Pulmonary artery endothelial cell (primary cell): ENCODE results near the gene MYMK. TPM values are rescaled to one million over a fixed set of nuclear protein-coding genes. Genes with fewer than 3 reads are reported as not detected.
"Not testable (repeated sequence)": the region's sequence is repeated elsewhere in the genome, so short reads cannot be mapped to it uniquely, and the experiment has no call there.

Experiments used
- DNase-seq: peaks from one replicate; pipeline ENCODE4 v3.0.0-alpha.2; 2011; ENCODE audit warnings: low read depth, low spot score
- total RNA-seq: library from RNA; depleted of rRNA; stranded (reverse); fragments of >200 nt; gene quantifications from 2 replicates; pipeline ENCODE4 v1.2.3, GENCODE V29; 2014

MYMK gene
- total RNA-seq = not detected in 2 replicates

DNA sequence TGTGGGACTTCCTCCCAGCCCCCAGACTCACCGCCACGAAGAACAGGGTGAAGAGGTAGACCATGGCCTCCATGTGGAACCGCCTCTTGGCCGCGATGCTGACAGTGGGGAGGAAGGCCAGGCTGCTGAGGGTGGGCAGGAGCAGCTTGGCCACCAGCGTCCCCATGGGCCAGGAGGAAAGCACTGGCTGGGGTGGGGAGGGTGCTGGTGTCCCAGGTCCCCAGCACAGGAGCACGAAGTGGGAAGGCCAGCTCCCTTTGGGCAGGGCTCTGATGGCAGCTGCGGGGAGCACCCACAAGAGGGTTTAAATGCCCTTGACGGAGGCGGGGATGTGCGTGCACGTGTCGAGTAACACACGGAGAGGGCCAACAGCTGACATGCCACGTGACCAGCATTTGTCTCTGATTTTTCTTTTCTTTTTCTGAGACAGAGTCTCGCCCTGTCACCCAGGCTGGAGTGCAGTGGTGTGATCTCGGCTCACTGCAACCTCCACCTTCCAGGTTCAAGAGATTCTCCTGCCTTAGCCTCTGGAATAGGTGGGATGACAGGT is at the start of gene MYMK:
Gene MYMK (minus strand): TSS at position 281 of the 550 bp plus-strand sequence. CDS start 115 bp downstream, at position 166.
- no peak for DNase-seq

- no peak for DNase-seq
Measured at GRCh38 chr9:133573791-133574515, 49.2 kb upstream of the MYMK start.

- DNase-seq = no peak
Measured at GRCh38 chr9:133572821-133573361, 48.1 kb upstream of the MYMK start.

GRCh38 chr9:133571896-133572595 is 47.3 kb upstream of the MYMK start:
- no peak for DNase-seq

DNA sequence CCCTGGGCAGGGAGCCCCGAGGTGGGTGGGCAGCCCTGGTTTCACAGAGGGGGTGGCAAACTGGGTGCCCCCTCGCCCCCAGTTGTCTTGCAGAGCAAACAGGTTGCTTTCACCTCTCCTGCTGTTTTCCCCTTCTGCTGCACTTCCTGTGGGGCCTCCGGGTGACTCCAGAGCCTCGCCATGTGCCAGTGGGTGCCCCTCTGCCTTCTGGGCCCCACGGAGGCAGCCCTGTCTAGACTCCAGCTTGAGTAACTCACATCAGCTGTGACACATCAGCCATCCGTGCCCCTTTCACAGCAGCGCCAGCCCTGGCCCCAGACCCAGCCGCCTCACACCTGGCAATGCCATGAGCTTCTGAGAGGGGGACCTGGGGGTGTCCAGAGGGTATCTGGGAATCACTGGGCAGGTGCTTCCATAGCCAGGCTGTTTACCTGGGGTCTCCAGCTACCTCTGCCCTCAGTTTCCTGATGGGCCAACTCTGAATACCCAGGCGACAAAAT is 46.7 kb upstream of the MYMK start:
- no peak for DNase-seq

- no peak for DNase-seq
Measured at GRCh38 chr9:133570691-133571080, 45.9 kb upstream of the MYMK start.

DNA sequence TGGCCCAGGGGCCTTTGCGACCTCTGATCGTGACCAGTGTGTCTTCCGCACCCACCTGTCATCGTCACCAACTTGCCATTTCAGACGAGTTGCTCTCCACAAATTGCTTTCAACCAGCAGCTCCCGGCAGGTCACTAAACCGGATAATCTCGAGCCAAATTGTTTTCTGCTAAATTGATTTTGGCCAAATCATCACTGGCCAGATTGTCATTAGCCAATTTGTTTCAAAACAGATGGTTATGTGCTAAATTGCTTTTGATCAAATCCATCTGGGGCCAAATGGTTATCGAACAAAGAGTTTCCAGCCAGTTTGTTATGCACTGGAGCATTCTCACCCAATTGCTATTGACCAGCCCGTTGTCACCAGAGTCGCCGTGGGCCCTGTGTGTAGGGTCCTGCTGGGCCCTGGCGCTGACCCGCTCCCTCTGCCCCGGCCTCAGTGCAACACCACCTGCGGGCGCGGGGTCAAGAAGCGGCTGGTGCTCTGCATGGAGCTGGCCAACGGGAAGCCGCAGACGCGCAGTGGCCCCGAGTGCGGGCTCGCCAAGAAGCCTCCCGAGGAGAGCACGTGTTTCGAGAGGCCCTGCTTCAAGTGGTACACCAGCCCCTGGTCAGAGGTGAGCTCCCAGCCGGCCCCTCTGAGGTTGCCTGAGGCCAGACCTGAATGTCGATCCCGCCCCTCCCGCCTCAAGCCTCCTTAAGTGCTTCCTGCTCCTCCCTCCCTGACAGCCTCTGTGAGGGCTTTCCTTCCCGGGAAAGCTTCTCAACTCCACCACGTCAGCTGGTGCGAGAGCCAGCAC is 45.3 kb upstream of the MYMK start:
- DNase-seq = no peak

DNA sequence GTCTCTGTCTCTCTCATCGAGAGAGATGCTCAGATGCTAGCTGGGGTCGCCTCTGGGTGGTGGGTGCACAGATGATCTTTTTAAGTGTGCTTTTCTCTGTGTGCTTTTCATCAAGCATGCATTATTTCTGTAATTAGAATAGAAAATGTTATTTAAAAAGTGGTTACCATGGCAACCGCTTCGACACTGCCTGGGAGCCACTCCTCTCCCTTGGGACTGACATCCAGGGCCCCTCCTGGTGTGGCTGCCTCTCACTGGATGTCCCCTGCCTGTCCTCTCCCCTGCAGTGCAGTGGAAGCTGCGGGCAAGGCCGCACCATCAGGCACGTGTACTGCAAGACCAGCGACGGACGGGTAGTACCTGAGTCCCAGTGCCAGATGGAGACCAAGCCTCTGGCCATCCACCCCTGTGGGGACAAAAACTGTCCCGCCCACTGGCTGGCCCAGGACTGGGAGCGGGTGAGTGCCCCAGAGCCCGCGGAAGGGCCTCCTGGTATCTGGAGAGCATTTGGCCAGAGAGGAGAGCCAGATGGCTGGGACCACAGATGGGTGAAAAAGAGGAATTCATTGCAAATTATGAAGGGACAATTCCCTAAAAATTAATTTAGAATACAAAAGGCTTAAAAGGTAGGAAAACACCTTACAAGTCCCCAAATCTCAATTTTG is 44.5 kb upstream of the MYMK start:
- DNase-seq = no peak

- no peak for DNase-seq
Measured at GRCh38 chr9:133568186-133568585, 43.4 kb upstream of the MYMK start.

- no peak for DNase-seq
Measured at GRCh38 chr9:133566817-133567216, 42.1 kb upstream of the MYMK start.

GRCh38 chr9:133566382-133566781 is 41.6 kb upstream of the MYMK start:
- no peak for DNase-seq

GRCh38 chr9:133564451-133565116 is 39.8 kb upstream of the MYMK start:
- no peak for DNase-seq

GRCh38 chr9:133563814-133564213 is 39.1 kb upstream of the MYMK start:
- not testable (repeated sequence) for DNase-seq

- DNase-seq = no peak
Measured at GRCh38 chr9:133563291-133563796, 38.6 kb upstream of the MYMK start.

DNA sequence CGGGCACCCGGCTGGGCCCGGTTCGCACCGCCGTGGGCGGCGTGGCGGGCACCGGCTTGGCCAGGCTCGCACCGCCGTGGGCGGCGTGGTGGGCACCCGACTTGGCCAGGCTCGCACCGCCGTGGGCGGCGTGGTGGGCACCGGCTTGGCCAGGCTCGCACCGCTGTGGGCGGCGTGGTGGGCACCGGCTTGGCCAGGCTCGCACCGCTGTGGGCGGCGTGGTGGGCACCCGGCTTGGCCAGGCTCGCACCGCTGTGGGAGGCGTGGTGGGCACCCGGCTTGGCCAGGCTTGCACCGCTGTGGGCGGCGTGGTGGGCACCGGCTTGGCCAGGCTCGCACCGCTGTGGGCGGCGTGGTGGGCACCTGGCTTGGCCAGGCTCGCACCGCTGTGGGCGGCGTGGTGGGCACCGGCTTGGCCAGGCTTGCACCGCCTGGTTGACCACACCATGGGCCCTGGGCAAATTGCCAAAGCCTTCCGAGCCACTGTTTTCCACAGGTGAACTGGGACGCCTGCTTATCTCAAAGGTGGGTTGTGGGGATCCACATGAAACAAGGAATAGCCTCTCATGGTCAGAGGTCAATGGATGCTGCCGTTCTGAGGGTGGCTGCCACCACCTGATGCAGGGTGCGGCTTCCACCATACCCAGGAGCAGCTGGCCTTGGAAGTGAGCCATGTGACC is 38.0 kb upstream of the MYMK start:
- no peak for DNase-seq

DNA sequence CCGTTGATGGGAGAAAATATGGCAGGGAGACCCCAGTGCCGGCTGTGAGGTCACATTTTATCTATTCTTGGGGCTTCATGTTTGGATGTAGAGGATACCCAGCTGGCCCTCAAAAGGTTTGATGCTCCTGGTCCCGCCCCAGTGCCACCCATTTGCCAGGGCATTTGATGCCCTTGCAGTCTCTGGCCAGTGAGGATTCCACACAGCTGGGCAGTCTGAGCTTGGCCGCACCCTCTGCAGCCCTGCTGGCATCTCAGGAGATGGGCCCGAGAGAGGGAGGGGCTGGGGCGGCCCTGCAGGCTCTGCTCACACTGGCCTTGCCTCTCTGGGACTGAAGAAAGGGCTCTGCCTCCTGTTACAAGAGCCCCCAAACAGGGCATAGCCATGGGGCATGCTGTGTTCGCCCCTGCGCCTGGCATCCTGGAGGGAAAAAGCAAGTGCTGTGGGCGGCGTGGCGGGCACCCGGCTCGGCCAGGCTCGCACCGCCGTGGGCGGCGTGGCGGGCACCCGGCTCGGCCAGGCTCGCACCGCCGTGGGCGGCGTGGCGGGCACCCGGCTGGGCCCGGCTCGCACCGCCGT is 37.3 kb upstream of the MYMK start:
- no peak for DNase-seq

DNA sequence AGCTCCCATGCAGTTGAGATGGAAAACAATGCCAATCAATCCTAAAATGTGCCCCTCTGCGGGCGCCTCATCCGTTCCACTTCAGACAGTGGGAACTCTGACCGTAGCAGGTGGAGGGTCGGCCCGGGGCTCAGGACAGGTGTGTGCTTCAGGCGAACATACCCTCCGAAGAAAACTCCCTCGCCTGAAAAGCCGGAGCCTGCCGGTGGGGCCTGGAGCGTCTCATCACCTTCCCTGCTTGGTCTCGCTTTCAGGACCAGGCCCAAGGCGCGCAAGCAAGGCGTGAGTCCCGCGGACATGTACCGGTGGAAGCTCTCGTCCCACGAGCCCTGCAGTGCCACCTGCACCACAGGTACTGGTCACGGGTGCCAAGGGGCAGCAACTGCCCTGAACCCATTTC is 36.2 kb upstream of the MYMK start:
- no peak for DNase-seq

GRCh38 chr9:133560311-133560710 is 35.6 kb upstream of the MYMK start:
- DNase-seq = no peak
